ENCODE data around the gene SLC39A2.
"Not testable (repeated sequence)": the region's sequence is repeated elsewhere in the genome, so short reads cannot be mapped to it uniquely, and the experiment has no call there.

SLC39A2 gene

DNA sequence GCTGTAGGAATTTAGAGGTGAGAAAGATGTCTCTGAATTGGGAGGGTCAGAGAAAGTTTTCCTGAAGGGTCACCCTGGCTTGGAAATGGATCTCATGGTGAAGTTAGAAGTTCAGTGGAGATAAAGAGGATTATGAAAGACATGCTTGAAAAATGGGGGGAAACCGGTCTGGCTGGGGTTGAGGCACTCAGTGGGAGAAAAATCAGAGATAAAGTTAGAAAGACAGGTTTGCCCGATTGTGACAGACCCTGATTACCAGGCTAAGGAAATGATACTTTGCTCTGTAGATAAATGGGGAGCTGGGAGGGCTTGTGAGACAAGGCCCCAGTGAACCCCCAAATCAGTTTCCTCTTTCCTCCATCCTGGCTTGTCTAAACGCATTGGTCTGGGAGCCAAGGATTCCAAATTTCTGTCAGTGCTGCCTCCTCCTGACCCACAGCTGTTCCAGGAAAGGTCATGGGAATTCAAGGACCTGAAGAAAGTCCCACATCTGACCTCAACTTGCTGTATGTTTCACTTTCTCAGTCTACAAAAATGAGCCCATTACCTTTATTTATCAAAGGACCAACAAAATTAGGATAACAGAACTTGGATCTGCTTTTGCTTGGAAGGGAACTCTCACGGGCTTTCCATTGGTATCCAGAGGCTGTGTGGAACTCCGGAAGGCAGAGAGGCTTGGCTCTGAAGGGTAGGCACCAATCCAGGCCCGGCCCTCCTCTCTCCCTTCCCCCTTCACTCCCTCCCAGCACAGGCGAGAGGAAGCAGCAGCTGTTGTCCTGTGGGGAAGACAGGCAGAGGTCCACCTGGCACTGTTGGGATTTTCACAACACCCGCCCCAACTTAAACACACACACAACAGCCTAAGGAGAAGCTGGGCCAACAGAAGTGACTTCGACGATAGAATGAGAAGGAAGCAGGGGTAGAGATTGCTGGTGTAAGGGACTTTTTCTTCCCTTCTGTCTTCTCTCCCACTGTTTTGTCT is 39.6 kb downstream of the SLC39A2 start:
- DNase-seq (ENCODE audit: low spot score in 2 of 2) = no peak
- in situ Hi-C loops (cut with MboI; ENCODE audit: low sequenced_read_pairs) = no loop called here
- Histone ChIP-seq H3K36me3 (replicated peaks) (no peaks in the 10 kb centered on the region), H3K27me3 (ENCODE audit: low read depth) (no peaks in the 10 kb centered on the region; the same call in none of the 2 replicates), H3K9me3 (no peaks in the 10 kb centered on the region), H3K4me3 (no peak overlapping the region), H3K4me1 (no peaks in the 10 kb centered on the region)

GRCh38 chr14:21039585-21040369 is 40.7 kb downstream of the SLC39A2 start:
- Histone ChIP-seq H3K4me3 (no peak overlapping the region), H3K9me3 (no peaks in the 10 kb centered on the region), H3K27me3 (ENCODE audit: low read depth) (peaks cover 3% of the 10 kb centered on the region), H3K36me3 (replicated peaks) (no peaks in the 10 kb centered on the region), H3K4me1 (no peaks in the 10 kb centered on the region)
- peak; percentile 50 to 73 for DNase-seq (ENCODE audit: low spot score in 2 of 2)
- in situ Hi-C loops (cut with MboI; ENCODE audit: low sequenced_read_pairs) = no loop called here

- H3K4me3 ChIP-seq = no peak overlapping the region
- DNase-seq (ENCODE audit: low spot score in 2 of 2) = no peak
- no peaks in the 10 kb centered on the region for H3K4me1 ChIP-seq
- H3K36me3 ChIP-seq (replicated peaks) = no peaks in the 10 kb centered on the region
- H3K9me3 ChIP-seq = no peaks in the 10 kb centered on the region
- H3K27me3 ChIP-seq (ENCODE audit: low read depth) = peaks cover 6% of the 10 kb centered on the region
- in situ Hi-C loops (cut with MboI; ENCODE audit: low sequenced_read_pairs) = no loop called here
Observed at GRCh38 chr14:21040370-21040925, 41.4 kb downstream of the SLC39A2 start.

DNA sequence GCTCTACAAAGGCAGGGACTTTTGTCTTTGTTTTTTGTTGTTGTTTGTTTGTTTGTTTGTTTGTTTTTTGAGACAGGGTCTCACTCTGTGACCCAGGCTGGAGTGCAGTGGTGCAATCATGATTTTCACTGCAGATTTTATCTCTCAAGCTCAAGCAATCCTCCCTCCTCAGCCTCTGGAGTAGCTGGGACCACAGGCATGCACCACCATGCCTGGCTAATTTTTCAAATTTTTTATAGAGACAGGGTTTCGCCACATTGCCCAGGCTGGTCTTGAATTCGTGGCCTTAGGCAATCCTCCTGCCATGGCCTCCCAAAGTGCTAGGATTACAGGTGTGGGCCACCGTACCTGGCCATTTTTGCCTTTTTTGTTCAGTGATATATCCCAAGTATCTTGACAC is 41.8 kb downstream of the SLC39A2 start:
- H3K4me3 ChIP-seq; H3K4me1 ChIP-seq; DNase-seq (ENCODE audit: low spot score in 2 of 2); in situ Hi-C loops (cut with MboI; ENCODE audit: low sequenced_read_pairs); H3K27me3 ChIP-seq (ENCODE audit: low read depth); H3K36me3 ChIP-seq (replicated peaks); H3K9me3 ChIP-seq: not testable (repeated sequence)

DNA sequence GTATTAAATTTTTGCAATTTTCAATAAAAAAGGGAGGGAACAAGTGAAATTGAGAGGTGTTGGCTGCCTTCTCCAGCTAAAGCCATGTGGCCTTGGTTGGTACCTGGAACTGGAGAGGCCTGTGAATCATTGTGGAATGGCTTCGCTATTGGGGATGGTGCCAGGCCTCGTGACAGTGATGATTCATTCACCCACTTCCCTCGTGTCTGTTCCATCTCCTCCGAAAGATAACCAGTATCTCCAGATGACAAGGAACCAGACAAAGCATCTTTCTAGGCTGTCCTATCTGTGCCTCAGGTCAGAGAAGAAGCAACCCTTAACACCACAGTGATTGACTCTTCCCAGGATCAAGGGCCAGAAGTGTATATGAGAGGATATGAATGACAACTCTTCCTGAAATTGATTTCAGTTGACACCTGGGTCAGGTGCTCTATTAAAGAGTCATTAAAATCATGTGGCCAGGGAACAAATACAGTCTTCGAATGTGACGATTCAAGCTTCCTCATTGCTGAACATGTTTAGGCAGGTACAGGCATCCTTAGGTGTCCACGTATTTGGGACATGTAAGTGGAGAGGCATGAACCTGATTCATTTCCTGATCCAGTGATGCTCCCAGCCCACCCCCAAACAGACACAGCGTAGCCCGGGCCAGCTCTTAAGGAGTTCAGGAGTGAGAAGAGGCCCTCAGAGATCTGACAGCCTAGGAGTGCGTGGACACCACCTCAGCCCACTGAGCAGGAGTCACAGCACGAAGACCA is 42.8 kb downstream of the SLC39A2 start, which contains the start of gene RNASE7:
Gene RNASE7 (plus strand): TSS at position 687 of the 758 bp plus-strand sequence. CDS start 631 bp downstream, outside the sequence.
- in situ Hi-C loops (cut with MboI; ENCODE audit: low sequenced_read_pairs) = no loop called here
- Histone ChIP-seq H3K27me3 (ENCODE audit: low read depth) (peaks cover 6% of the 10 kb centered on the region), H3K4me3 (no peak within 1 kb of the TSS), H3K36me3 (replicated peaks) (no peaks in the 10 kb centered on the region), H3K4me1 (no peaks in the 10 kb centered on the region), H3K9me3 (no peaks in the 10 kb centered on the region)
- DNase-seq (ENCODE audit: low spot score in 2 of 2) = no peak

DNA sequence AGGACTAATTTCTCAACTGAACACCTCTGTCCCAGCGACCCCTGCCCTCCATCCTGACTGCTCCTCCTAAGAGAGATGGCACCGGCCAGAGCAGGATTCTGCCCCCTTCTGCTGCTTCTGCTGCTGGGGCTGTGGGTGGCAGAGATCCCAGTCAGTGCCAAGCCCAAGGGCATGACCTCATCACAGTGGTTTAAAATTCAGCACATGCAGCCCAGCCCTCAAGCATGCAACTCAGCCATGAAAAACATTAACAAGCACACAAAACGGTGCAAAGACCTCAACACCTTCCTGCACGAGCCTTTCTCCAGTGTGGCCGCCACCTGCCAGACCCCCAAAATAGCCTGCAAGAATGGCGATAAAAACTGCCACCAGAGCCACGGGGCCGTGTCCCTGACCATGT is 43.8 kb downstream of the SLC39A2 start:
- no peaks in the 10 kb centered on the region for H3K4me1 ChIP-seq
- no peak overlapping the region for H3K4me3 ChIP-seq
- DNase-seq (ENCODE audit: low spot score in 2 of 2) = no peak
- H3K9me3 ChIP-seq = no peaks in the 10 kb centered on the region
- no peaks in the 10 kb centered on the region for H3K36me3 ChIP-seq (replicated peaks)
- in situ Hi-C loops (cut with MboI; ENCODE audit: low sequenced_read_pairs) = no loop called here
- H3K27me3 ChIP-seq (ENCODE audit: low read depth) = peaks cover 6% of the 10 kb centered on the region

GRCh38 chr14:21043387-21043973 is 44.4 kb downstream of the SLC39A2 start:
- Histone ChIP-seq H3K4me1 (no peaks in the 10 kb centered on the region), H3K4me3 (no peak overlapping the region), H3K9me3 (no peaks in the 10 kb centered on the region), H3K36me3 (replicated peaks) (no peaks in the 10 kb centered on the region), H3K27me3 (ENCODE audit: low read depth) (peaks cover 6% of the 10 kb centered on the region)
- no peak for DNase-seq (ENCODE audit: low spot score in 2 of 2)
- in situ Hi-C loops (cut with MboI; ENCODE audit: low sequenced_read_pairs) = no loop called here

- Histone ChIP-seq H3K9me3 (no peaks in the 10 kb centered on the region), H3K36me3 (replicated peaks) (no peaks in the 10 kb centered on the region), H3K27me3 (ENCODE audit: low read depth) (peaks cover 6% of the 10 kb centered on the region; the same call in 1 of the 2 replicates), H3K4me1 (no peaks in the 10 kb centered on the region), H3K4me3 (no peak overlapping the region)
- DNase-seq (ENCODE audit: low spot score in 2 of 2) = no peak
- in situ Hi-C loops (cut with MboI; ENCODE audit: low sequenced_read_pairs) = no loop called here
Observed at GRCh38 chr14:21043974-21044618, 45.0 kb downstream of the SLC39A2 start.

- no peaks in the 10 kb centered on the region for H3K4me1 ChIP-seq
- no peak for DNase-seq (ENCODE audit: low spot score in 2 of 2)
- H3K9me3 ChIP-seq = no peaks in the 10 kb centered on the region
- peaks cover 6% of the 10 kb centered on the region; the same call in 1 of the 2 replicates for H3K27me3 ChIP-seq (ENCODE audit: low read depth)
- in situ Hi-C loops (cut with MboI; ENCODE audit: low sequenced_read_pairs) = no loop called here
- H3K36me3 ChIP-seq (replicated peaks) = no peaks in the 10 kb centered on the region
- H3K4me3 ChIP-seq = no peak overlapping the region
Observed at GRCh38 chr14:21047378-21047781, 48.3 kb downstream of the SLC39A2 start.

- Histone ChIP-seq H3K27me3 (ENCODE audit: low read depth) (peaks cover 6% of the 10 kb centered on the region; the same call in 1 of the 2 replicates), H3K9me3 (no peaks in the 10 kb centered on the region), H3K4me3 (no peak overlapping the region), H3K4me1 (no peaks in the 10 kb centered on the region), H3K36me3 (replicated peaks) (no peaks in the 10 kb centered on the region)
- in situ Hi-C loops (cut with MboI; ENCODE audit: low sequenced_read_pairs) = no loop called here
- peak in 1 of 2 experiments; percentile 24 for DNase-seq (ENCODE audit: low spot score in 2 of 2)
Observed at GRCh38 chr14:21048638-21049037, 49.5 kb downstream of the SLC39A2 start.

GRCh38 chr14:21049271-21049673 is 50.2 kb downstream of the SLC39A2 start:
- H3K9me3 ChIP-seq = no peaks in the 10 kb centered on the region
- peaks cover 6% of the 10 kb centered on the region; the same call in 1 of the 2 replicates for H3K27me3 ChIP-seq (ENCODE audit: low read depth)
- H3K36me3 ChIP-seq (replicated peaks) = no peaks in the 10 kb centered on the region
- no peak overlapping the region for H3K4me3 ChIP-seq
- H3K4me1 ChIP-seq = no peaks in the 10 kb centered on the region
- in situ Hi-C loops (cut with MboI; ENCODE audit: low sequenced_read_pairs) = no loop called here
- DNase-seq (ENCODE audit: low spot score in 2 of 2) = no peak

DNA sequence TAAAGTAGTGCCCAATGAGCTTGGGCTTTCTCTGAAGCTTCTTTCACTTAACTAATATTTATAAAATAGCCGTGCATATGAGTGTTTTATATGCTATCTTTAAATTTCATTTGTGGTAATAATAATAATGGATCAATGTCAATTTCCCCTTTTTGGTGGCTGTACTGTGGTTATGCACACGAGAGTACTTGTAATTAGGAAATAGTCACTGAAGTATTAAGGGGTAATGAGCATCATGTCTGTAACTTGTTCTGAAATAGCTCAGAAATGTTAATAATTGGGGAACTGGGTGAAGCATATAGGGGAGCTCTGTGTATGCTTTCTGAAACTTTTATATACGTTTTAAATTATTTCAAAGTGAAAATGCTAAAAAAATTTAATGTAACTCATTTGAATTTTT is 51.5 kb downstream of the SLC39A2 start:
- H3K36me3 ChIP-seq (replicated peaks) = no peaks in the 10 kb centered on the region
- H3K4me1 ChIP-seq = no peaks in the 10 kb centered on the region
- H3K9me3 ChIP-seq = no peaks in the 10 kb centered on the region
- no peak for DNase-seq (ENCODE audit: low spot score in 2 of 2)
- in situ Hi-C loops (cut with MboI; ENCODE audit: low sequenced_read_pairs) = no loop called here
- no peak overlapping the region for H3K4me3 ChIP-seq
- H3K27me3 ChIP-seq (ENCODE audit: low read depth) = no peaks in the 10 kb centered on the region
